Measurements from ENCODE around the gene MT3. TPM values are rescaled to one million over a fixed set of nuclear protein-coding genes. Genes with fewer than 3 reads are reported as not detected.

The MT3 gene
- total RNA-seq, 1 donor from 2014 or later = not detected

DNA sequence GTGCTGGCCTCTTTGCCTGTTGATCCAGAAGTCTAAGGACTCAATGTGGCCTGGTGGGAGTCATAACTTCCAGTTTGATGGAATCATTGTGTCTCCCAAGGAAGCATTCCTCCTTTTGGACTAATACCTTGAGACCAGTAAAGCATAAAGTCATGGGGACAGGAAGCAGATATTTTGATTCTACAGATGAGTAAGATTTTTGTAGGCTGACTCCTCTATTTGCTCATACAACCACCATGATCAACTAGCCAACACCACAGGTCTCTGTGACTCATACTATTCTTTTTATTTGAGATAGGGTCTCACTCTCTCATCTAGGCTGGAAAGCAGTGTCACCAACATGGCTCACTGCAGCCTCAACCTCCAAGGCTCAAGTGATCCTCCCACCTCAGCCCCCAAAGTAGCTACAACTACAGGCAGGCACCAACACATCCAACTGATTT is 25.2 kb downstream of the MT3 start:
- no peaks in the 10 kb centered on the region for H3K36me3 ChIP-seq
- H3K27ac ChIP-seq = no peak overlapping the region
- peaks cover under 1% of the 10 kb centered on the region for H3K36me3 Mint-ChIP-seq
- H3K4me3 ChIP-seq = no peak overlapping the region
- peaks cover 15% of the 10 kb centered on the region for H3K4me1 ChIP-seq
- no peak overlapping the region for H2AFZ ChIP-seq (replicated peaks)
- H3K4me2 ChIP-seq = no peak overlapping the region
- H3K27me3 Mint-ChIP-seq (ENCODE audit: insufficient read depth, low read depth) = peaks cover 44% of the 10 kb centered on the region
- H4K20me1 ChIP-seq (ENCODE audit: low read depth) = peaks cover 20% of the 10 kb centered on the region
- H3K27ac Mint-ChIP-seq = no peak overlapping the region
- peaks cover 29% of the 10 kb centered on the region for H3K4me1 Mint-ChIP-seq
- H3K27me3 ChIP-seq = peaks cover 100% of the 10 kb centered on the region
- H3K9me3 Mint-ChIP-seq = peaks cover 2% of the 10 kb centered on the region
- no peak overlapping the region for H3K4me3 Mint-ChIP-seq
- TF ChIP-seq EZH2 (IDR thresholded peaks at IDR 0.05) = no peak
- TF ChIP-seq, protein P1, sequence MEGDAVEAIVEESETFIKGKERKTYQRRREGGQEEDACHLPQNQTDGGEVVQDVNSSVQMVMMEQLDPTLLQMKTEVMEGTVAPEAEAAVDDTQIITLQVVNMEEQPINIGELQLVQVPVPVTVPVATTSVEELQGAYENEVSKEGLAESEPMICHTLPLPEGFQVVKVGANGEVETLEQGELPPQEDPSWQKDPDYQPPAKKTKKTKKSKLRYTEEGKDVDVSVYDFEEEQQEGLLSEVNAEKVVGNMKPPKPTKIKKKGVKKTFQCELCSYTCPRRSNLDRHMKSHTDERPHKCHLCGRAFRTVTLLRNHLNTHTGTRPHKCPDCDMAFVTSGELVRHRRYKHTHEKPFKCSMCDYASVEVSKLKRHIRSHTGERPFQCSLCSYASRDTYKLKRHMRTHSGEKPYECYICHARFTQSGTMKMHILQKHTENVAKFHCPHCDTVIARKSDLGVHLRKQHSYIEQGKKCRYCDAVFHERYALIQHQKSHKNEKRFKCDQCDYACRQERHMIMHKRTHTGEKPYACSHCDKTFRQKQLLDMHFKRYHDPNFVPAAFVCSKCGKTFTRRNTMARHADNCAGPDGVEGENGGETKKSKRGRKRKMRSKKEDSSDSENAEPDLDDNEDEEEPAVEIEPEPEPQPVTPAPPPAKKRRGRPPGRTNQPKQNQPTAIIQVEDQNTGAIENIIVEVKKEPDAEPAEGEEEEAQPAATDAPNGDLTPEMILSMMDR (IDR thresholded peaks at IDR 0.05) = no peak
- TF ChIP-seq EZH2phosphoT487 (IDR thresholded peaks at IDR 0.05) = no peak
- H3K9ac ChIP-seq = no peak overlapping the region
- peaks cover 3% of the 10 kb centered on the region for H3F3A ChIP-seq (ENCODE audit: low read depth)
- no peak for DNase-seq (ENCODE audit: low spot score)
- H3K9me3 ChIP-seq (ENCODE audit: low read depth) = no peaks in the 10 kb centered on the region
- no peaks in the 10 kb centered on the region for H3K79me2 ChIP-seq (ENCODE audit: low read depth)

DNA sequence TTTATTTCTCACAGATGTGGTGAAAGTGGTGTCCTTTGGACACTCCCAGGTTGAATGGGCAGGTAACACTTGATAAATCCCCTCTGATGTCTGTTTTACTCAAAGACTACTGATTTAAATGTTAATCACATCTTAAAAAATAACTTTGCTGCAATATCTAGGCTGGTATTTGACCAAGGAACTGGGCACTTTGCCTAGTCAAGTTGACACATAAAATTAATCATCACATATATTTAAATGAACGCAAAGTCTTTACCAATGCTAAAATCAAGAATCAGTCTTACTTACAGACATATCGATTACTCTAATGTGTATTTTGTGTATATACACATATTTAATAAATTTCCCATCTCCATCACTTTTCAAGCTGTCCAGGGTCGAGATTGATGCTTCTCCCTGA is 26.0 kb downstream of the MT3 start:
- Histone ChIP-seq H3K27ac (no peak overlapping the region), H4K20me1 (ENCODE audit: low read depth) (peaks cover 19% of the 10 kb centered on the region), H3K4me2 (no peak overlapping the region), H3K9me3 (ENCODE audit: low read depth) (no peaks in the 10 kb centered on the region), H3F3A (ENCODE audit: low read depth) (no peaks in the 10 kb centered on the region), H2AFZ (replicated peaks) (no peak overlapping the region), H3K4me1 (peaks cover 8% of the 10 kb centered on the region), H3K27me3 (peaks cover 100% of the 10 kb centered on the region), H3K79me2 (ENCODE audit: low read depth) (no peaks in the 10 kb centered on the region), H3K36me3 (no peaks in the 10 kb centered on the region), H3K4me3 (no peak overlapping the region), H3K9ac (no peak overlapping the region)
- Mint-ChIP-seq H3K9me3 (peaks cover 2% of the 10 kb centered on the region), H3K4me1 (peaks cover 23% of the 10 kb centered on the region), H3K27me3 (ENCODE audit: insufficient read depth, low read depth) (peaks cover 52% of the 10 kb centered on the region), H3K4me3 (no peak overlapping the region), H3K36me3 (peaks cover 1% of the 10 kb centered on the region), H3K27ac (no peak overlapping the region)
- TF ChIP-seq, protein P1 (IDR thresholded peaks at IDR 0.05) = no peak
- TF ChIP-seq EZH2 (IDR thresholded peaks at IDR 0.05) (no peak), EZH2phosphoT487 (IDR thresholded peaks at IDR 0.05) (no peak)
- no peak for DNase-seq (ENCODE audit: low spot score)

GRCh38 chr16:56616608-56617211 is 27.4 kb downstream of the MT3 start:
- peaks cover 1% of the 10 kb centered on the region for H3K36me3 Mint-ChIP-seq
- peaks cover 8% of the 10 kb centered on the region for H3K4me1 ChIP-seq
- peaks cover 2% of the 10 kb centered on the region for H3K9me3 Mint-ChIP-seq
- H2AFZ ChIP-seq (replicated peaks) = peak overlapping the region; percentile 6
- H3K4me2 ChIP-seq = peak overlapping the region; percentile 77
- H4K20me1 ChIP-seq (ENCODE audit: low read depth) = peaks cover 19% of the 10 kb centered on the region
- no peaks in the 10 kb centered on the region for H3K9me3 ChIP-seq (ENCODE audit: low read depth)
- H3K27me3 Mint-ChIP-seq (ENCODE audit: insufficient read depth, low read depth) = peaks cover 55% of the 10 kb centered on the region
- TF ChIP-seq EZH2phosphoT487 (IDR thresholded peaks at IDR 0.05) (no peak), EZH2 (IDR thresholded peaks at IDR 0.05) (no peak)
- TF ChIP-seq, protein P1 (IDR thresholded peaks at IDR 0.05) = no peak
- H3K27me3 ChIP-seq = peaks cover 100% of the 10 kb centered on the region
- peaks cover 13% of the 10 kb centered on the region for H3K4me1 Mint-ChIP-seq
- H3K4me3 ChIP-seq = peak overlapping the region; percentile 34
- no peaks in the 10 kb centered on the region for H3K36me3 ChIP-seq
- no peak overlapping the region for H3K27ac ChIP-seq
- H3K27ac Mint-ChIP-seq = no peak overlapping the region
- H3F3A ChIP-seq (ENCODE audit: low read depth) = no peaks in the 10 kb centered on the region
- DNase-seq (ENCODE audit: low spot score) = no peak
- H3K4me3 Mint-ChIP-seq = peak overlapping the region; percentile 74
- H3K9ac ChIP-seq = no peak overlapping the region
- H3K79me2 ChIP-seq (ENCODE audit: low read depth) = no peaks in the 10 kb centered on the region

Data from neural progenitor cell (in vitro differentiated cells).